Urinary bladder (tissue), 4 donors: ENCODE data around the gene CDC42BPB. TPM values are rescaled to one million over a fixed set of nuclear protein-coding genes. Genes with fewer than 3 reads are reported as not detected.

Experiments used
- DNase-seq: peaks from one replicate; pipeline ENCODE4 v3.0.0-alpha.2; 2015; ENCODE audit errors: extremely low spot score
- H3K27ac ChIP-seq: one replicate; pipeline ENCODE4 v1.5.1; 2013; ENCODE audit warnings: low read depth, mild to moderate bottlenecking, moderate library complexity
- H3K36me3 ChIP-seq: one replicate; pipeline ENCODE4 v1.6.1; 2013; ENCODE audit warnings: mild to moderate bottlenecking, moderate library complexity; ENCODE audit not compliant: insufficient read depth
- H3K4me1 ChIP-seq: one replicate; pipeline ENCODE4 v1.6.1; 2013; ENCODE audit warnings: mild to moderate bottlenecking, moderate library complexity; ENCODE audit not compliant: insufficient read depth
- H3K4me3 ChIP-seq: one replicate; pipeline ENCODE4 v1.5.1; 2013; ENCODE audit warnings: low read depth, low read length
- WGBS: extraction: QIAGEN DNeasy Blood & Tissue Kit; methylation state at CpG from one replicate; pipeline ENCODE4 v1.1.7; 2013; 5-methylcytosine and 5-hydroxymethylcytosine counted together
- polyA plus RNA-seq: library from polyadenylated mRNA; stranded (reverse); fragments of 200-250 nt; gene quantifications from one replicate; pipeline ENCODE4 v1.2.3, GENCODE V29; 2013
- total RNA-seq: library from RNA; depleted of rRNA; stranded (reverse); fragments of >200 nt; gene quantifications from one replicate; pipeline ENCODE4 v1.2.3, GENCODE V29; 2014
- donor health status: healthy with polysubstance abuse.
- donor health status: healthy.

Gene CDC42BPB
- total and polyA plus RNA-seq, 2 donors: 68.9 to 74.4 TPM

DNA sequence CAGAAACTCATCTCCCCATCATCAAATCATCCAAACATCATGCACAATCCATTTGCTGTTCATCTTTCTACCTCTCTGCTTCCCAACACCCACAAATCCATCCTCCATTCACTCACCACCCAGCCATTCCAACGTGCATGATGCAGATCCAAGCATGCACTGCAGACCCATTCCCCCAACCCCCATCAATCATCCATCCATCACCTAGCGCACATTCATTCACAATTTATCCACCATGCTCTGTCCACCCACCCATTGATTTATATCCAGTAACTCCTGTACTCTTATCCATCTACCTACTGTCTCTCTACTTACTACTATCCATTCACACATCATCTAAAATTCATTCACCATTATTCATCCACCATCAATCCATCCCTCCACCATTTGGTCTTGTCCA is 138.9 kb downstream of the CDC42BPB start:
- H3K4me3 ChIP-seq: no peak overlapping the region
- H3K27ac ChIP-seq: no peak overlapping the region
- no peak for DNase-seq
- H3K36me3 ChIP-seq: no peaks in the 10 kb centered on the region
- 54% methylated on average over 2 of the region's 2 CpGs for WGBS
- no peaks in the 10 kb centered on the region for H3K4me1 ChIP-seq

DNA sequence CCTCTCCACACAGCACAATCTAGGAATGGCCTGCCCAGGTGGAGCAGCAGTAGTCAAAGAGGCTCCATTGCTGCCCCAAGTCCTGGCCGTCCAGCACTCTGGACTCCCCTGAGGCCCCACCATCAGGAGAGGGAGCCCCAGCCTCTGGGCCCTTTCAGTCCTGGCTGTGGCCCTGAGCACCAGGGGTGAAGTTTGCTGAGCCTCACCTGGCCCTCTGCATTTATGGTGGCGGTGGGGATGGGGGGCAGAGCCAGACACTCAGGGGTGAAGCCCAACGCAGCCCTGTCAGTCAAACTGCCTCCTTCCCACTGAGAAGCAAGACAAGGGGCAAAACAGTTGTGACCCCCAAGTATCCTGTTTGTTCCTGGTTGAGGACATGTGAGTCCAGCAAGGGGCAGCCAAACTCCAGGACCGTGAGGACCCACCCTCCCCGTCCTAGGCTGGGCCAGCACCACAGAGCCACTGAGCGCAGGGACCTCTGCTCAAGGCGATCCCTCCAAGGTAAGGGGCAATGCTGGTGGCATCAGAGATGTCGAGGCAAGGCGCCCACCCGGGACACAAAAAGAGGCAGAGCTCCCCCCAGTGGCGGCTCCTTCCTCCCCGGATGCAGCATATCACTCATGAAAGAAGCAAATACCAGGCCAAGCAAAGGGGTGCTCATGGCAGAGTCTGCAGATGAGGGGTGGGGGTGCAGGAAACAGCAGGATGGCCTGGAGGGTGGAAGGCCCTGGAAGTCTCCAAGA is 139.7 kb downstream of the CDC42BPB start:
- DNase-seq: no peak
- Histone ChIP-seq H3K4me1 (no peaks in the 10 kb centered on the region), H3K27ac (no peak overlapping the region), H3K4me3 (no peak overlapping the region), H3K36me3 (no peaks in the 10 kb centered on the region)
- 32% methylated on average over 12 of the region's 12 CpGs for WGBS

GRCh38 chr14:102917056-102917385 is 140.3 kb downstream of the CDC42BPB start:
- WGBS: 95% methylated on average over 6 of the region's 6 CpGs
- Histone ChIP-seq H3K4me3 (no peak overlapping the region), H3K36me3 (no peaks in the 10 kb centered on the region), H3K4me1 (no peaks in the 10 kb centered on the region), H3K27ac (no peak overlapping the region)
- no peak for DNase-seq

GRCh38 chr14:102916347-102917055 is 140.8 kb downstream of the CDC42BPB start:
- 75% methylated on average over 18 of the region's 18 CpGs for WGBS
- Histone ChIP-seq H3K4me3 (no peak overlapping the region), H3K4me1 (no peaks in the 10 kb centered on the region), H3K36me3 (no peaks in the 10 kb centered on the region), H3K27ac (no peak overlapping the region)
- DNase-seq: no peak

- Histone ChIP-seq H3K4me3 (no peak overlapping the region), H3K4me1 (no peaks in the 10 kb centered on the region), H3K36me3 (no peaks in the 10 kb centered on the region), H3K27ac (no peak overlapping the region)
- 86% methylated on average over 19 of the region's 19 CpGs for WGBS
- DNase-seq: no peak
Measured at GRCh38 chr14:102915292-102916110, 141.8 kb downstream of the CDC42BPB start.

GRCh38 chr14:102914474-102915291 is 142.7 kb downstream of the CDC42BPB start:
- whole genome bisulfite sequencing: 91% methylated on average over 26 of the region's 26 CpGs

GRCh38 chr14:102913341-102914211 is 143.8 kb downstream of the CDC42BPB start:
- Histone ChIP-seq H3K4me3 (no peak overlapping the region), H3K4me1 (no peaks in the 10 kb centered on the region), H3K27ac (no peak overlapping the region), H3K36me3 (no peaks in the 10 kb centered on the region)
- DNase-seq: no peak
- WGBS: 91% methylated on average over 28 of the region's 28 CpGs

More at GRCh38 chr14:102914474-102915291, 142.7 kb downstream of the CDC42BPB start:
- Histone ChIP-seq H3K27ac (no peak overlapping the region), H3K4me3 (no peak overlapping the region), H3K4me1 (no peaks in the 10 kb centered on the region), H3K36me3 (no peaks in the 10 kb centered on the region)
- DNase-seq: no peak

GRCh38 chr14:102911991-102912761 is 145.2 kb downstream of the CDC42BPB start:
- WGBS: 93% methylated on average over 21 of the region's 21 CpGs
- no peak overlapping the region for H3K27ac ChIP-seq
- no peaks in the 10 kb centered on the region for H3K36me3 ChIP-seq
- no peak for DNase-seq
- H3K4me3 ChIP-seq: no peak overlapping the region
- no peaks in the 10 kb centered on the region for H3K4me1 ChIP-seq

GRCh38 chr14:102911541-102911951 is 145.8 kb downstream of the CDC42BPB start:
- no peaks in the 10 kb centered on the region for H3K4me1 ChIP-seq
- no peak overlapping the region for H3K4me3 ChIP-seq
- H3K27ac ChIP-seq: no peak overlapping the region
- peaks cover 2% of the 10 kb centered on the region for H3K36me3 ChIP-seq
- DNase-seq: no peak
- 75% methylated on average over 19 of the region's 19 CpGs for WGBS

- 89% methylated on average over 21 of the region's 21 CpGs for WGBS
- Histone ChIP-seq H3K4me1 (no peaks in the 10 kb centered on the region), H3K4me3 (no peak overlapping the region), H3K27ac (no peak overlapping the region), H3K36me3 (peaks cover 2% of the 10 kb centered on the region)
- DNase-seq: no peak
Measured at GRCh38 chr14:102910442-102910841, 146.9 kb downstream of the CDC42BPB start.

- Histone ChIP-seq H3K4me3 (no peak overlapping the region), H3K4me1 (no peaks in the 10 kb centered on the region), H3K27ac (no peak overlapping the region), H3K36me3 (peaks cover 4% of the 10 kb centered on the region)
- 84% methylated on average over 10 of the region's 10 CpGs for WGBS
- no peak for DNase-seq
Measured at GRCh38 chr14:102909911-102910310, 147.4 kb downstream of the CDC42BPB start.

DNA sequence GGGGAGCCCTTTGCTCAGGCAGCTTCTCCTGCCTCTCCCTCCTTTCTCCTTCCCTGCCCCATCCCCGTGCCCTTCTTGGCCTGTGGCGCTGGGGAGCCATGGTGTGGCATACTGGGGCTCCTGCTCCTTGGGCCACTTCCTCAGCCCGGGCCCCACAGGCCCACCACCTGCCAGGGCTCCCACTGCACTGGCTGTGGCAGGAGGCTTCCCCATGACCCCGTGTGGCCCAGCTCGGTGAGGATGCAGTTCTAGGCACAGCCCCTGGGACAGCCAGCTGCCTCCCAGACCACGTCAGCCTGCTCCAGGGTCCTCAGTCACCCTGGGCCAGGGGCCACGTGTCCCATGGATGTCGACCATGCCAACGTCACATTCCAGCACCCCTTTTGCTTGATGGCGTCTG is 147.9 kb downstream of the CDC42BPB start:
- Histone ChIP-seq H3K36me3 (peaks cover 4% of the 10 kb centered on the region), H3K27ac (no peak overlapping the region), H3K4me3 (no peak overlapping the region), H3K4me1 (no peaks in the 10 kb centered on the region)
- DNase-seq: no peak
- WGBS: 83% methylated on average over 10 of the region's 10 CpGs
